ENCODE data around the gene NDFIP2. TPM values are rescaled to one million over a fixed set of nuclear protein-coding genes. Genes with fewer than 3 reads are reported as not detected.

NDFIP2 gene
- total RNA-seq, 3 donors from 2014 or later (not counting 1 experiment from before 2014, with no cell fraction given): 2.6 to 9.6 (median 3.6) TPM

DNA sequence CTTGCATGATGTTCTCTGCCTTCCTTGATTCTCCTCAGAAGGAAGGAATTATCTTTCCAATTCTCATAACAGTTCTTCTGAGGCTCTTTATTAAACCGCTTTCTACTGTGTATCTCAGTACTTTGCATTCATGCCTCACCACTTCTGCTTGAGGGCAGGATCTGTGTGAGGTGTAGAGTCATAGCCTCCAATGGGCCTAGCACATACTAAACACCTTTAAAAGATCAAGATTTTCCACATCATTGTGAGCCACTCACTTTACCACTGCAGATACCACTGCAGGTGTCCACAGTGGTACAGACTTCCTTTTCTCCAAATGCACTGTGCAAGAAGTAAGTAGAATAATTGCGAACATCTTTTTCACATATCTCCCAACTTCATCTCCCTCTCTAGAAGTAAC is 76.7 kb downstream of the NDFIP2 start:
- Histone ChIP-seq H3K9me3 (ENCODE audit: control insufficient read depth, insufficient read depth, low read length) (no peaks in the 10 kb centered on the region), H3K36me3 (ENCODE audit: control insufficient read depth, insufficient read depth, low read length) (no peaks in the 10 kb centered on the region), H3K4me1 (ENCODE audit: control insufficient read depth, insufficient read depth, low read length) (no peaks in the 10 kb centered on the region), H3K27me3 (ENCODE audit: control insufficient read depth, insufficient read depth, low read length) (no peaks in the 10 kb centered on the region), H3K4me3 (ENCODE audit: low read length) (no peak overlapping the region), H3K27ac (ENCODE audit: low read length) (no peak overlapping the region)
- no peak for ATAC-seq
- peaks cover 13% of the 10 kb centered on the region for H3K36me3 Mint-ChIP-seq
- intact Hi-C loops (cut with micrococcal nuclease): no loop called here
- TF ChIP-seq, protein P1, sequence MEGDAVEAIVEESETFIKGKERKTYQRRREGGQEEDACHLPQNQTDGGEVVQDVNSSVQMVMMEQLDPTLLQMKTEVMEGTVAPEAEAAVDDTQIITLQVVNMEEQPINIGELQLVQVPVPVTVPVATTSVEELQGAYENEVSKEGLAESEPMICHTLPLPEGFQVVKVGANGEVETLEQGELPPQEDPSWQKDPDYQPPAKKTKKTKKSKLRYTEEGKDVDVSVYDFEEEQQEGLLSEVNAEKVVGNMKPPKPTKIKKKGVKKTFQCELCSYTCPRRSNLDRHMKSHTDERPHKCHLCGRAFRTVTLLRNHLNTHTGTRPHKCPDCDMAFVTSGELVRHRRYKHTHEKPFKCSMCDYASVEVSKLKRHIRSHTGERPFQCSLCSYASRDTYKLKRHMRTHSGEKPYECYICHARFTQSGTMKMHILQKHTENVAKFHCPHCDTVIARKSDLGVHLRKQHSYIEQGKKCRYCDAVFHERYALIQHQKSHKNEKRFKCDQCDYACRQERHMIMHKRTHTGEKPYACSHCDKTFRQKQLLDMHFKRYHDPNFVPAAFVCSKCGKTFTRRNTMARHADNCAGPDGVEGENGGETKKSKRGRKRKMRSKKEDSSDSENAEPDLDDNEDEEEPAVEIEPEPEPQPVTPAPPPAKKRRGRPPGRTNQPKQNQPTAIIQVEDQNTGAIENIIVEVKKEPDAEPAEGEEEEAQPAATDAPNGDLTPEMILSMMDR (IDR thresholded peaks at IDR 0.05): no peak
- H3K9me3 Mint-ChIP-seq: peaks cover 6 to 7% of the 10 kb centered on the region in 2 donors
- WGBS (ENCODE audit: insufficient coverage): 100% methylated on average over 2 of the region's 2 CpGs
- no peak overlapping the region for H3K27ac Mint-ChIP-seq
- no peak for DNase-seq
- H3K27me3 Mint-ChIP-seq (ENCODE audit: low read depth in 2 of 2): peaks cover 7 to 8% of the 10 kb centered on the region in 2 donors
- no peaks in the 10 kb centered on the region for H3K4me1 Mint-ChIP-seq
- no peak overlapping the region for H3K4me3 Mint-ChIP-seq

DNA sequence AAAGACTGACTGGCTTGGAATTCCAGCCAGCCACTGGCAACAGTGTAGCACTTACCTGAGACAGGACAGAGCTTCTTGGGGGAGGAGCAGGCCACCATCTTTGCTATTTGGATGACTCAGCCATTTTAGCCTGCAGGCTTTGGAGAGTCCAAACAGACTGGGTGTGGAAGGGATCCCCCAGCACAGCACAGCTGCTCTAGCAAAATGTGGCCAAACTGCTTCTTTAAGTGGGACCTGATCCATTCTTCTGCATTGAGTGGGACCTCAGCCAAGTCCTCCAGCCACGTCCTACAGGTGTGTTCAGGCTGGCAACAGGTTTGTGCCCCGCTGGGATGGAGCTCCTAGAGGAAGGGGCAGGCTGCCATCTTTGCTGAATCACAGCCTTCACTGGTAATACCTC is 80.0 kb downstream of the NDFIP2 start:
- H3K9me3 Mint-ChIP-seq: peaks cover 10 to 12% of the 10 kb centered on the region in 2 donors

DNA sequence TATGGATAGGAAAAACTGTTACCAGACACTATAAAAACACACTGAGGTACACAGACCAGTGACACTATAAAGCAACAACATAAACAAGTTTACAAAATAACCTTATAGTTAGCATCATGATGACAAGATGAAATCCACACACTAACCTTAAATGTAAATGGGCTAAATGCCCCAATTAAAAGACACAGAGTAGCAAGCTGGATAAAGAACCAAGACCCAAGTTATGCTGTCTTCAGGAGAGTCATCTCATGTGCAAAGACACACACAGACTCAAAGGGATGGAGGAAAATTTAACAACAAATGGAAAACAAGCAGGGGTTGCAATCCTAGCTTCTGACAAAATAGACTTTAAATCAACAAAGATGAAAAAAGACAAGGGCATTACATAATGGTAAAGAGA is 81.6 kb downstream of the NDFIP2 start:
- peaks cover 10 to 12% of the 10 kb centered on the region in 2 donors for H3K9me3 Mint-ChIP-seq
- H3K4me3 Mint-ChIP-seq: no peak overlapping the region

More for the DNA sequence above, 80.0 kb downstream of the NDFIP2 start:
- TF ChIP-seq, protein P1 (IDR thresholded peaks at IDR 0.05): no peak
- DNase-seq (no peak), ATAC-seq (no peak)
- Histone ChIP-seq H3K4me1 (ENCODE audit: control insufficient read depth, insufficient read depth, low read length) (no peaks in the 10 kb centered on the region), H3K27me3 (ENCODE audit: control insufficient read depth, insufficient read depth, low read length) (no peaks in the 10 kb centered on the region), H3K27ac (ENCODE audit: low read length) (no peak overlapping the region), H3K36me3 (ENCODE audit: control insufficient read depth, insufficient read depth, low read length) (no peaks in the 10 kb centered on the region), H3K4me3 (ENCODE audit: low read length) (no peak overlapping the region), H3K9me3 (ENCODE audit: control insufficient read depth, insufficient read depth, low read length) (no peaks in the 10 kb centered on the region)
- intact Hi-C loops (cut with micrococcal nuclease): no loop called here
- Mint-ChIP-seq H3K4me3 (no peak overlapping the region), H3K27ac (no peak overlapping the region), H3K4me1 (no peaks in the 10 kb centered on the region), H3K27me3 (ENCODE audit: low read depth in 2 of 2) (peaks cover 7 to 13% of the 10 kb centered on the region in 2 donors), H3K36me3 (peaks cover 14% of the 10 kb centered on the region)
- 96% methylated on average over 2 of the region's 2 CpGs for WGBS (ENCODE audit: insufficient coverage)

DNA sequence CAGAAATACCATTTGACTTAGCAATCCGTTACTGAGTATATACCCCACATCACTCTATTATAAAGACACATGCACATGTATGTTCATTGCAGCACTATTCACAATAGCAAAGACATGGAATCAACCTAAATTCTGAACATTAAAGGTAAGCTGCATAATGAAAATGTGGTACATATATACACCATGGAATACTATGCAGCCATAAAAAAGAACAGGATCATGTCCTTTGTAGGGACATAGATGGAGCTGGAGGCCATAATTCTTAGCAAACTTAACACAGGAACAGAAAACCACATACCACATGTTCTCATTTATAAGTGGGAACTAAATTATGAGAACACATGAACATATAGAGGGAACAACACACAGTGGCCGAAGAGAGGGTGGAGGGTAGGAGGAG is 85.2 kb downstream of the NDFIP2 start:
- H3K27me3 ChIP-seq (ENCODE audit: control insufficient read depth, insufficient read depth, low read length): no peaks in the 10 kb centered on the region
- no peak overlapping the region for H3K27ac Mint-ChIP-seq
- ATAC-seq (no peak), DNase-seq (no peak)
- 100% methylated on average over 2 of the region's 2 CpGs for WGBS (ENCODE audit: insufficient coverage)
- intact Hi-C loops (cut with micrococcal nuclease): no loop called here
- no peaks in the 10 kb centered on the region for H3K4me1 Mint-ChIP-seq
- no peaks in the 10 kb centered on the region for H3K9me3 ChIP-seq (ENCODE audit: control insufficient read depth, insufficient read depth, low read length)
- no peak overlapping the region for H3K4me3 Mint-ChIP-seq
- peaks cover 15 to 24% of the 10 kb centered on the region in 2 donors for H3K27me3 Mint-ChIP-seq (ENCODE audit: low read depth in 2 of 2)
- peaks cover 14% of the 10 kb centered on the region for H3K36me3 Mint-ChIP-seq
- peaks cover 7 to 12% of the 10 kb centered on the region in 2 donors for H3K9me3 Mint-ChIP-seq
- H3K27ac ChIP-seq (ENCODE audit: low read length): no peak overlapping the region
- TF ChIP-seq, protein P1 (IDR thresholded peaks at IDR 0.05): no peak
- no peak overlapping the region for H3K4me3 ChIP-seq (ENCODE audit: low read length)
- H3K36me3 ChIP-seq (ENCODE audit: control insufficient read depth, insufficient read depth, low read length): no peaks in the 10 kb centered on the region
- no peaks in the 10 kb centered on the region for H3K4me1 ChIP-seq (ENCODE audit: control insufficient read depth, insufficient read depth, low read length)

More for the DNA sequence above, 81.6 kb downstream of the NDFIP2 start:
- intact Hi-C loops (cut with micrococcal nuclease): no loop called here
- TF ChIP-seq, protein P1 (IDR thresholded peaks at IDR 0.05): no peak
- Mint-ChIP-seq H3K27me3 (ENCODE audit: low read depth in 2 of 2) (peaks cover 7 to 13% of the 10 kb centered on the region in 2 donors), H3K36me3 (peaks cover 14% of the 10 kb centered on the region), H3K4me1 (no peaks in the 10 kb centered on the region), H3K27ac (no peak overlapping the region)
- Histone ChIP-seq H3K27me3 (ENCODE audit: control insufficient read depth, insufficient read depth, low read length) (no peaks in the 10 kb centered on the region), H3K36me3 (ENCODE audit: control insufficient read depth, insufficient read depth, low read length) (no peaks in the 10 kb centered on the region), H3K4me1 (ENCODE audit: control insufficient read depth, insufficient read depth, low read length) (no peaks in the 10 kb centered on the region), H3K4me3 (ENCODE audit: low read length) (no peak overlapping the region), H3K27ac (ENCODE audit: low read length) (no peak overlapping the region), H3K9me3 (ENCODE audit: control insufficient read depth, insufficient read depth, low read length) (no peaks in the 10 kb centered on the region)
- ATAC-seq (no peak), DNase-seq (no peak)
